GM21360 (cell line): ENCODE measurements around the gene METAP1D.
A peak's percentile ranks its signal among the peaks of the same experiment; 100 is the strongest.
"Not testable (repeated sequence)": the region's sequence is repeated elsewhere in the genome, so short reads cannot be mapped to it uniquely, and the experiment has no call there.

Experiments
- ATAC-seq: cut with Tn5 transposase; IDR thresholded peaks from one replicate; pipeline ENCODE4 v1.9.1; 2021; ENCODE audit warnings: mild to moderate bottlenecking, moderate library complexity; ENCODE audit not compliant: unreplicated experiment

METAP1D gene

DNA sequence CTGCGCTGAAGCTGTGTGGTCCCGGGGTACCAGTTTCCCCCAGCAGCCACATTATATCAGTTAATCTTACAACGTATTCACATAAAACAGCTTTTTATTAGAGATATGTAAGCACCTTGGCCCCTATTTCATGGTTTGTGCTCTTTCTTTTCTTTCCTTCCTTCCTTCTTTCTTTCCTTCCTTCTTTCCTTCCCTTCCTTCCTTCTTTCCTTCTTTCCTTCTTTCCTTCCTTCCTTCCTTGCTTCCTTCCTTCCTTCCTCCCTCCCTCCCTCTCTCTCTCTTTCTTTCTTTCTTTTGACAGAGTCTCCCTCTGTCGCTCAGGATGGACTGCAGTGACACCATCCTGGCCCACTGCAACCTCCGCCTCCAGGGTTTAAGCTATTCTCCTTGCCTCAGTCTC lies 3.7 kb upstream of the METAP1D start:
- no peak for ATAC-seq

- not testable (repeated sequence) for ATAC-seq
Measured at GRCh38 chr2:171997031-171997430, 2.7 kb upstream of the METAP1D start.

GRCh38 chr2:171999161-171999560 lies 592 bp upstream of the METAP1D start:
- ATAC-seq = no peak

GRCh38 chr2:172000696-172001361 lies 1.1 kb downstream of the METAP1D start:
- ATAC-seq = no peak

- no peak for ATAC-seq
Measured at GRCh38 chr2:172007372-172007771, 7.6 kb downstream of the METAP1D start.

GRCh38 chr2:172009823-172010222 lies 10.1 kb downstream of the METAP1D start:
- ATAC-seq = no peak

- no peak for ATAC-seq
Measured at GRCh38 chr2:172011812-172012575, 12.2 kb downstream of the METAP1D start.

GRCh38 chr2:172012677-172013391 lies 13.1 kb downstream of the METAP1D start:
- peak; percentile 12 for ATAC-seq

- ATAC-seq = peak; percentile 75
Measured at GRCh38 chr2:172013396-172013795, 13.6 kb downstream of the METAP1D start.

- no peak for ATAC-seq
Measured at GRCh38 chr2:172021074-172021931, 21.6 kb downstream of the METAP1D start.

DNA sequence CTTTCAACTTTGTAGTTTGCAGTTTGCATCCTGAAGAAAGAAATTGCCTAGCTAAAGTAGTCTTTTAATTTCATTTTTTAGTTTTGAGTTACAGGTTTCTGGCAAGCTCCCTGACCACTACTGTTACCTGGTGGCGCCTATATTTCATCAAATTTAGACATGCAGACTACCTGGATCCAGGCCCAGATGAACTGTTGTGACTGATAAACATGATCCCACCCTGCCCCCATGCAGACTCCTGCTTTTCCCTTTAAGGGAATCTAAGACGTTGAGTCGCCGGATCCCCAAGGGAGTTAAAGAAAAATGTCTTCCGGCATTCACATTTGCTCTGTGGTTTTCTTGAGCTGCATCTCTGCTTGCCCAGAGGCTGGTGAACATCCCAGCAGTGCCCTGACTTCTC lies 22.2 kb downstream of the METAP1D start:
- no peak for ATAC-seq

DNA sequence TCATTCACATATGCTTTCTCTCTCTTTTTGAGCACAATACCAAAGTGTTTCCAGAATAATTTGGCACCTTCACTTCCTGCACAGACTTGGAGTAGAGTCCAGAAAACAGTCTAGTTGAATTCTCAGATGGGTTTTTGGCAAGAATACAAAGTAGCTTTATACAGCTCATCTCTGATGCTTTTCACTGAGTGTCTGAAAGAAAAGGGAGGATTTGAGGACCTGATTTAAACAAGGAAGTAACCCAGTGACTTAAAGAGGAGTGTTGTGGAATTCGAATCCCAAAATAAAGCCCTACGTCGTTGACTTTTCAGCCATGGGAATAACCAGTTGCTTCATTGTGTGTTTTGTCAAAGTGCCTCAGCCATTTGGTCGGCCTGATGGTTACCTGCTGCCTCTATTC lies 31.8 kb downstream of the METAP1D start:
- no peak for ATAC-seq

DNA sequence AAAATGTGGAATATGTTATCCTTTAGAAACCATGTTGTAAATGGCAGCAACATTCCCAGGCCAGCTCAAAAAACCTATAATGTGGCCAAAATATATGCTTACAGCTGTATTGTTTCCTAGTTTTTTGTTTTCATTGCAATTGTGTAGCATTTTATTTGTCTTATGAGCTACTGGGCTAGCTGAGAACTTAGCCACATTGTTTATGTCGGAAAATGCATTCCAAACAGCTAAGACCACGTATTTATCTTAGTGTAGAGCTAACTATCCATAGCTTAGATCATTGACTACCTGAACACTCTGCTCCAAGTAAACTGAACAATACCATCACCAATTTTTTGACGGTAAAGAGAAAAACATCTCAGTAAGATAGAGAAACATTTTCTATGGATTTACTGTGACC lies 38.4 kb downstream of the METAP1D start:
- no peak for ATAC-seq

DNA sequence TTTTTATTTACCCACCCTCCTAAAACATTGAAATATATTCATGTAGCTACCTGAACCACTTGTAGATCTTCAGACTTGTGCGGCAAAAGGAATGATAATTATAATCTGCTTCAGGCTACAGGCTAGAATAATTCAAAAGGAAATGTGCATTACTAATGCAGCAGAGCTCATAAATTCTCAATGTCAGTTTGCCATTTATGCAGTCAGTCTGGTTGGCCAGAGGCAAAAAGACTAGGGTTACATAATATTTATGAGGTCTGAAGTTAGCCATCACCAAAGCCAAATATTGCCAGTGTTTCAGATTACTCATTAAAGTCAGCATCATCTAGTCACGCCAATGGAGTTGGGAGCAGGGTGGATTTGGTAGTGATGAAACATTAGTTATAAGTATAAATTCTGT lies 38.9 kb downstream of the METAP1D start:
- no peak for ATAC-seq

- ATAC-seq = no peak
Measured at GRCh38 chr2:172039011-172039704, 39.4 kb downstream of the METAP1D start.

DNA sequence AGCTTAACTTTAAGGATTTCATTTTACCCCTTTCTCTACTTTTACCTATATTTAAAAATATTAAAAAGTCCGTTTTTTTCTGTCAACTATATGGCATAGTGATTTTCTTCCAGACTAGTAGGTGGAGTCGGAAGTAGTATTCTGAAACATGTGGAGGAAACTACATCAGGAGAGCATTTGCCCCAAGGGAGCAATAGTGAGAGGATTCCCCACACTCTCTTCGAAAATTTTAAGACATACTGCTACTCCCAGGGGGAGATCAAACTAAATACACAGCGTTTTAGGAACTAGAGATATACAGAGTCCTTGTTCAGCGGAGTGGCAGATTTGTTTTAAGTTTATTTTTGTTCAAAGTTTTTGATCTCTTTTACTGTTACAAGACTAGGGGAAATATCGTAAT lies 40.6 kb downstream of the METAP1D start:
- no peak for ATAC-seq

- no peak for ATAC-seq
Measured at GRCh38 chr2:172046080-172046678, 46.4 kb downstream of the METAP1D start.

GRCh38 chr2:172046866-172047565 lies 47.3 kb downstream of the METAP1D start:
- ATAC-seq = no peak
